ENCODE data around the gene DICER1. TPM values are rescaled to one million over a fixed set of nuclear protein-coding genes. Genes with fewer than 3 reads are reported as not detected.

The DICER1 gene
- polyA plus RNA-seq, 1 donor (not counting 4 experiments of a cell fraction or from before 2014, with no cell fraction given), result 31.6 TPM

DNA sequence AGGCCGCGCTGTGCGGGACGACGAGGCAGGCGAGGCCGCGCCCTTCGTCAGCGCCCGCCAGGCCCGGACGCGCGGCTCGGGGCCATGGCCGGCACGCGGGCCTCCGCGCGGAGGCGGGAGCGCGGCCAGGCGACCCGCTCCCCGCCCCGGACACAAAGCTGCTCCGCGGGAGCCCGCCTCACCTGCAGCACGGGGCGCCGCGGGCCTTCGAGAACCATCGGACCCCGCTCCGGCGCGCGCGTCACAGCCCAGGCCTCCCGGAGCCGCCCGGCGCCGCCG lies 342 bp downstream of the DICER1 start:
- TF ChIP-seq, protein P1, sequence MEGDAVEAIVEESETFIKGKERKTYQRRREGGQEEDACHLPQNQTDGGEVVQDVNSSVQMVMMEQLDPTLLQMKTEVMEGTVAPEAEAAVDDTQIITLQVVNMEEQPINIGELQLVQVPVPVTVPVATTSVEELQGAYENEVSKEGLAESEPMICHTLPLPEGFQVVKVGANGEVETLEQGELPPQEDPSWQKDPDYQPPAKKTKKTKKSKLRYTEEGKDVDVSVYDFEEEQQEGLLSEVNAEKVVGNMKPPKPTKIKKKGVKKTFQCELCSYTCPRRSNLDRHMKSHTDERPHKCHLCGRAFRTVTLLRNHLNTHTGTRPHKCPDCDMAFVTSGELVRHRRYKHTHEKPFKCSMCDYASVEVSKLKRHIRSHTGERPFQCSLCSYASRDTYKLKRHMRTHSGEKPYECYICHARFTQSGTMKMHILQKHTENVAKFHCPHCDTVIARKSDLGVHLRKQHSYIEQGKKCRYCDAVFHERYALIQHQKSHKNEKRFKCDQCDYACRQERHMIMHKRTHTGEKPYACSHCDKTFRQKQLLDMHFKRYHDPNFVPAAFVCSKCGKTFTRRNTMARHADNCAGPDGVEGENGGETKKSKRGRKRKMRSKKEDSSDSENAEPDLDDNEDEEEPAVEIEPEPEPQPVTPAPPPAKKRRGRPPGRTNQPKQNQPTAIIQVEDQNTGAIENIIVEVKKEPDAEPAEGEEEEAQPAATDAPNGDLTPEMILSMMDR (optimal IDR thresholded peaks at IDR 0.05 in 1 of 3, IDR thresholded peaks at IDR 0.05 in 1 of 3, conservative IDR thresholded peaks at IDR 0.05 in 1 of 3; ENCODE audit: extremely low read depth in 1 of 3, insufficient read depth in 2 of 3, low read length in 3 of 3), result no peak
- TF ChIP-seq EZH2 (IDR thresholded peaks at IDR 0.05; ENCODE audit: low read length), result no peak
- H3K9me3 ChIP-seq (ENCODE audit: control insufficient read depth, low read depth, low read length), result no peaks in the 10 kb centered on the region
- H3K27me3 ChIP-seq (ENCODE audit: control insufficient read depth, extremely low read depth, insufficient read depth, low read length), result no peaks in the 10 kb centered on the region
- H2AFZ ChIP-seq (ENCODE audit: control insufficient read depth, low read length), result no peak overlapping the region
- peaks cover 49% of the 10 kb centered on the region for H3K79me2 ChIP-seq (ENCODE audit: control insufficient read depth, insufficient read depth, low read length)
- peaks cover 20% of the 10 kb centered on the region for H3K4me1 ChIP-seq (ENCODE audit: control insufficient read depth, extremely low read depth, insufficient read depth, low read length)
- FAIRE-seq (no peak), DNase-seq (ENCODE audit: low read depth, low spot score) (no peak)
- peak overlapping the region; percentile 91 for H3K27ac ChIP-seq (ENCODE audit: control insufficient read depth, insufficient read depth, low read length)
- peak overlapping the region; percentile 74 to 84 (median 78) for H3K4me3 ChIP-seq (ENCODE audit: control insufficient read depth in 2 of 3, extremely low read depth in 1 of 3, insufficient read depth in 2 of 3, low read depth in 1 of 3, low read length in 3 of 3)
- H3K36me3 ChIP-seq (ENCODE audit: control insufficient read depth in 2 of 2, extremely low read depth in 1 of 2, insufficient read depth in 2 of 2, low read length in 2 of 2), result no peaks in the 10 kb centered on the region
- H3K9me1 ChIP-seq (ENCODE audit: control insufficient read depth, extremely low read depth, insufficient read depth, low read length), result no peaks in the 10 kb centered on the region
- no peak overlapping the region for H3K4me2 ChIP-seq (ENCODE audit: control insufficient read depth, extremely low read depth, insufficient read depth, low read depth, low read length)
- dilution Hi-C loops (cut with MboI; ENCODE audit: extremely low pct_ligation_motif_present, low sequenced_read_pairs), result no loop called here
- H4K20me1 ChIP-seq (ENCODE audit: control insufficient read depth, extremely low read depth, insufficient read depth, low read length), result no peaks in the 10 kb centered on the region
- peak overlapping the region; percentile 97 for H3K9ac ChIP-seq (ENCODE audit: control insufficient read depth, extremely low read depth, insufficient read depth, low read length)

GRCh38 chr14:95156161-95157047 lies 925 bp downstream of the DICER1 start:
- H4K20me1 ChIP-seq (ENCODE audit: control insufficient read depth, extremely low read depth, insufficient read depth, low read length), result no peaks in the 10 kb centered on the region
- H3K4me2 ChIP-seq (ENCODE audit: control insufficient read depth, extremely low read depth, insufficient read depth, low read depth, low read length), result peak overlapping the region; percentile 95
- H3K4me1 ChIP-seq (ENCODE audit: control insufficient read depth, extremely low read depth, insufficient read depth, low read length), result peaks cover 20% of the 10 kb centered on the region
- peaks cover 55% of the 10 kb centered on the region for H3K79me2 ChIP-seq (ENCODE audit: control insufficient read depth, insufficient read depth, low read length)
- peak overlapping the region; percentile 91 for H3K27ac ChIP-seq (ENCODE audit: control insufficient read depth, insufficient read depth, low read length)
- H3K4me3 ChIP-seq (ENCODE audit: control insufficient read depth in 2 of 3, extremely low read depth in 1 of 3, insufficient read depth in 2 of 3, low read depth in 1 of 3, low read length in 3 of 3), result peak overlapping the region; percentile 74 to 84 (median 78)
- H2AFZ ChIP-seq (ENCODE audit: control insufficient read depth, low read length), result peak overlapping the region; percentile 1
- dilution Hi-C loops (cut with MboI; ENCODE audit: extremely low pct_ligation_motif_present, low sequenced_read_pairs), result no loop called here
- no peaks in the 10 kb centered on the region for H3K9me3 ChIP-seq (ENCODE audit: control insufficient read depth, low read depth, low read length)
- DNase-seq (ENCODE audit: low read depth, low spot score) (no peak), FAIRE-seq (no peak)
- H3K36me3 ChIP-seq (ENCODE audit: control insufficient read depth in 2 of 2, extremely low read depth in 1 of 2, insufficient read depth in 2 of 2, low read length in 2 of 2), result no peaks in the 10 kb centered on the region
- no peaks in the 10 kb centered on the region for H3K27me3 ChIP-seq (ENCODE audit: control insufficient read depth, extremely low read depth, insufficient read depth, low read length)
- H3K9me1 ChIP-seq (ENCODE audit: control insufficient read depth, extremely low read depth, insufficient read depth, low read length), result no peaks in the 10 kb centered on the region
- peak overlapping the region; percentile 97 for H3K9ac ChIP-seq (ENCODE audit: control insufficient read depth, extremely low read depth, insufficient read depth, low read length)
- TF ChIP-seq, protein P1 (optimal IDR thresholded peaks at IDR 0.05 in 1 of 3, IDR thresholded peaks at IDR 0.05 in 1 of 3, conservative IDR thresholded peaks at IDR 0.05 in 1 of 3; ENCODE audit: extremely low read depth in 1 of 3, insufficient read depth in 2 of 3, low read length in 3 of 3), result no peak
- TF ChIP-seq EZH2 (IDR thresholded peaks at IDR 0.05; ENCODE audit: low read length), result no peak
